ENCODE results near the gene CMTM3. TPM values are rescaled to one million over a fixed set of nuclear protein-coding genes. Genes with fewer than 3 reads are reported as not detected.

CMTM3 gene
- total and polyA plus RNA-seq, 9 of the 15 experiments (the other 6 are each of a cell fraction or from before 2014, with no cell fraction given): 4.6 to 33.4 (median 17.5) TPM

DNA sequence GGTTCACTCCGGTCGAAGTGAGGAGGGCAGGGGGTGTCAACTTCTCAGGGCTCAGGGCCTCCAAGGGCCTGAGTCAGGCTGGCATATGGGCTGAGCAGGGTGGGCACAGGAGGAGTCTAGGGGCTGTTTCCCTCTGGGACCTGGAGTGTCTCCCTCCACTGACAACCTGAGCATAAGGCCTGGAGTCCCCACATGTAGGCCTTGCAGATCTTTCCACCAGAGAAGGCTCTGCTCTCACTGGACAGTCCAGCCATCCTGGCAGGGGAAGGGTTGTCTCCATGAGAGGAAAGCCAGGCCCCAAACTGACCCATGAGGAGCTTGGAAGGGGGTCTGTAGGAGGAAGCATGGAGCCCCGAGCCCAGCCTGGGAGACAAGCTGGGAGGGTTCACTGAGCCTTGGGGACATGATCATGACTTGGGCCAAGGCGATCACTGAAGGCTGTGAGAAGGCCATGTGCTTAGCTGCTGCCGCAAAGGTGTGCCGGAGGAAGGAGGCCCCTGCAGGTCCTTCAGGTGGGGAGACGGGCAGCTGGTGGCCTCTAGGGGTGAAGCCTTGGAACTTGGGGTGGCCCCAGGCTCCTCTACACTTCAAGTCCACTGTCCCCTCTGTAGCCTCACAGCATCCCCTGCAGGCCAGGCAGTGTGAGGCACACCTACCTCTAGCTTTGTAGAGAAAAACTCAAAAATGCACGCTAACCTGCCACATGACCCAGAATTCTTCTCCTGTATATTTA is 15.4 kb upstream of the CMTM3 start (continued):
- TF ChIP-seq JUND (IDR thresholded peaks at IDR 0.05; ENCODE audit: borderline replicate concordance, low read depth, low read length): 0 out of 2 replicates have a peak, but pooled peaks have one; percentile 13
- TF ChIP-seq JUND (tag; IDR thresholded peaks at IDR 0.05; ENCODE audit: borderline replicate concordance, low read depth, low read length): no peak
- no peak for TF ChIP-seq ZNF354B (CRISPR knock-in tag; IDR thresholded peaks at IDR 0.05)
- TF ChIP-seq SIN3B (IDR thresholded peaks at IDR 0.05; ENCODE audit: low read depth): no peak
- TF ChIP-seq CREM (IDR thresholded peaks at IDR 0.05; ENCODE audit: low read depth): peak; percentile 40; the same call in 1 of the 2 replicates
- TF ChIP-seq MTA3 (IDR thresholded peaks at IDR 0.05; ENCODE audit: borderline replicate concordance): no peak
- TF ChIP-seq L3MBTL2 (IDR thresholded peaks at IDR 0.05): peak; percentile 37; the same call in 1 of the 2 replicates
- TF ChIP-seq ZNF551 (CRISPR knock-in tag; IDR thresholded peaks at IDR 0.05): no peak
- no peak for TF ChIP-seq NFE2L1 (tag; IDR thresholded peaks at IDR 0.05; ENCODE audit: borderline replicate concordance, low read depth)
- TF ChIP-seq, protein P1, sequence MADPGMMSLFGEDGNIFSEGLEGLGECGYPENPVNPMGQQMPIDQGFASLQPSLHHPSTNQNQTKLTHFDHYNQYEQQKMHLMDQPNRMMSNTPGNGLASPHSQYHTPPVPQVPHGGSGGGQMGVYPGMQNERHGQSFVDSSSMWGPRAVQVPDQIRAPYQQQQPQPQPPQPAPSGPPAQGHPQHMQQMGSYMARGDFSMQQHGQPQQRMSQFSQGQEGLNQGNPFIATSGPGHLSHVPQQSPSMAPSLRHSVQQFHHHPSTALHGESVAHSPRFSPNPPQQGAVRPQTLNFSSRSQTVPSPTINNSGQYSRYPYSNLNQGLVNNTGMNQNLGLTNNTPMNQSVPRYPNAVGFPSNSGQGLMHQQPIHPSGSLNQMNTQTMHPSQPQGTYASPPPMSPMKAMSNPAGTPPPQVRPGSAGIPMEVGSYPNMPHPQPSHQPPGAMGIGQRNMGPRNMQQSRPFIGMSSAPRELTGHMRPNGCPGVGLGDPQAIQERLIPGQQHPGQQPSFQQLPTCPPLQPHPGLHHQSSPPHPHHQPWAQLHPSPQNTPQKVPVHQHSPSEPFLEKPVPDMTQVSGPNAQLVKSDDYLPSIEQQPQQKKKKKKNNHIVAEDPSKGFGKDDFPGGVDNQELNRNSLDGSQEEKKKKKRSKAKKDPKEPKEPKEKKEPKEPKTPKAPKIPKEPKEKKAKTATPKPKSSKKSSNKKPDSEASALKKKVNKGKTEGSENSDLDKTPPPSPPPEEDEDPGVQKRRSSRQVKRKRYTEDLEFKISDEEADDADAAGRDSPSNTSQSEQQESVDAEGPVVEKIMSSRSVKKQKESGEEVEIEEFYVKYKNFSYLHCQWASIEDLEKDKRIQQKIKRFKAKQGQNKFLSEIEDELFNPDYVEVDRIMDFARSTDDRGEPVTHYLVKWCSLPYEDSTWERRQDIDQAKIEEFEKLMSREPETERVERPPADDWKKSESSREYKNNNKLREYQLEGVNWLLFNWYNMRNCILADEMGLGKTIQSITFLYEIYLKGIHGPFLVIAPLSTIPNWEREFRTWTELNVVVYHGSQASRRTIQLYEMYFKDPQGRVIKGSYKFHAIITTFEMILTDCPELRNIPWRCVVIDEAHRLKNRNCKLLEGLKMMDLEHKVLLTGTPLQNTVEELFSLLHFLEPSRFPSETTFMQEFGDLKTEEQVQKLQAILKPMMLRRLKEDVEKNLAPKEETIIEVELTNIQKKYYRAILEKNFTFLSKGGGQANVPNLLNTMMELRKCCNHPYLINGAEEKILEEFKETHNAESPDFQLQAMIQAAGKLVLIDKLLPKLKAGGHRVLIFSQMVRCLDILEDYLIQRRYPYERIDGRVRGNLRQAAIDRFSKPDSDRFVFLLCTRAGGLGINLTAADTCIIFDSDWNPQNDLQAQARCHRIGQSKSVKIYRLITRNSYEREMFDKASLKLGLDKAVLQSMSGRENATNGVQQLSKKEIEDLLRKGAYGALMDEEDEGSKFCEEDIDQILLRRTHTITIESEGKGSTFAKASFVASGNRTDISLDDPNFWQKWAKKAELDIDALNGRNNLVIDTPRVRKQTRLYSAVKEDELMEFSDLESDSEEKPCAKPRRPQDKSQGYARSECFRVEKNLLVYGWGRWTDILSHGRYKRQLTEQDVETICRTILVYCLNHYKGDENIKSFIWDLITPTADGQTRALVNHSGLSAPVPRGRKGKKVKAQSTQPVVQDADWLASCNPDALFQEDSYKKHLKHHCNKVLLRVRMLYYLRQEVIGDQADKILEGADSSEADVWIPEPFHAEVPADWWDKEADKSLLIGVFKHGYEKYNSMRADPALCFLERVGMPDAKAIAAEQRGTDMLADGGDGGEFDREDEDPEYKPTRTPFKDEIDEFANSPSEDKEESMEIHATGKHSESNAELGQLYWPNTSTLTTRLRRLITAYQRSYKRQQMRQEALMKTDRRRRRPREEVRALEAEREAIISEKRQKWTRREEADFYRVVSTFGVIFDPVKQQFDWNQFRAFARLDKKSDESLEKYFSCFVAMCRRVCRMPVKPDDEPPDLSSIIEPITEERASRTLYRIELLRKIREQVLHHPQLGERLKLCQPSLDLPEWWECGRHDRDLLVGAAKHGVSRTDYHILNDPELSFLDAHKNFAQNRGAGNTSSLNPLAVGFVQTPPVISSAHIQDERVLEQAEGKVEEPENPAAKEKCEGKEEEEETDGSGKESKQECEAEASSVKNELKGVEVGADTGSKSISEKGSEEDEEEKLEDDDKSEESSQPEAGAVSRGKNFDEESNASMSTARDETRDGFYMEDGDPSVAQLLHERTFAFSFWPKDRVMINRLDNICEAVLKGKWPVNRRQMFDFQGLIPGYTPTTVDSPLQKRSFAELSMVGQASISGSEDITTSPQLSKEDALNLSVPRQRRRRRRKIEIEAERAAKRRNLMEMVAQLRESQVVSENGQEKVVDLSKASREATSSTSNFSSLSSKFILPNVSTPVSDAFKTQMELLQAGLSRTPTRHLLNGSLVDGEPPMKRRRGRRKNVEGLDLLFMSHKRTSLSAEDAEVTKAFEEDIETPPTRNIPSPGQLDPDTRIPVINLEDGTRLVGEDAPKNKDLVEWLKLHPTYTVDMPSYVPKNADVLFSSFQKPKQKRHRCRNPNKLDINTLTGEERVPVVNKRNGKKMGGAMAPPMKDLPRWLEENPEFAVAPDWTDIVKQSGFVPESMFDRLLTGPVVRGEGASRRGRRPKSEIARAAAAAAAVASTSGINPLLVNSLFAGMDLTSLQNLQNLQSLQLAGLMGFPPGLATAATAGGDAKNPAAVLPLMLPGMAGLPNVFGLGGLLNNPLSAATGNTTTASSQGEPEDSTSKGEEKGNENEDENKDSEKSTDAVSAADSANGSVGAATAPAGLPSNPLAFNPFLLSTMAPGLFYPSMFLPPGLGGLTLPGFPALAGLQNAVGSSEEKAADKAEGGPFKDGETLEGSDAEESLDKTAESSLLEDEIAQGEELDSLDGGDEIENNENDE (IDR thresholded peaks at IDR 0.05; ENCODE audit: low read depth, low read length): no peak
- TF ChIP-seq SMAD2 (IDR thresholded peaks at IDR 0.05; ENCODE audit: low read depth, low read length): no peak
- TF ChIP-seq ELK3 (CRISPR knock-in tag; IDR thresholded peaks at IDR 0.05): no peak
- TF ChIP-seq ZNF121 (CRISPR knock-in tag; conservative IDR thresholded peaks at IDR 0.05): no peak
- TF ChIP-seq, protein P2, sequence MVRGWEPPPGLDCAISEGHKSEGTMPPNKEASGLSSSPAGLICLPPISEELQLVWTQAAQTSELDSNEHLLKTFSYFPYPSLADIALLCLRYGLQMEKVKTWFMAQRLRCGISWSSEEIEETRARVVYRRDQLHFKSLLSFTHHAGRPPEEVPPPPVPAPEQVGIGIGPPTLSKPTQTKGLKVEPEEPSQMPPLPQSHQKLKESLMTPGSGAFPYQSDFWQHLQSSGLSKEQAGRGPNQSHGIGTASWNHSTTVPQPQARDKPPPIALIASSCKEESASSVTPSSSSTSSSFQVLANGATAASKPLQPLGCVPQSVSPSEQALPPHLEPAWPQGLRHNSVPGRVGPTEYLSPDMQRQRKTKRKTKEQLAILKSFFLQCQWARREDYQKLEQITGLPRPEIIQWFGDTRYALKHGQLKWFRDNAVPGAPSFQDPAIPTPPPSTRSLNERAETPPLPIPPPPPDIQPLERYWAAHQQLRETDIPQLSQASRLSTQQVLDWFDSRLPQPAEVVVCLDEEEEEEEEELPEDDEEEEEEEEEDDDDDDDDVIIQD (CRISPR knock-in tag; IDR thresholded peaks at IDR 0.05): no peak
- no peak for TF ChIP-seq MBD2 (IDR thresholded peaks at IDR 0.05; ENCODE audit: borderline replicate concordance, low read depth)
